ENCODE measurements around the gene TDRD7. TPM values are rescaled to one million over a fixed set of nuclear protein-coding genes. Genes with fewer than 3 reads are reported as not detected.
"Not testable (repeated sequence)": the region's sequence is repeated elsewhere in the genome, so short reads cannot be mapped to it uniquely, and the experiment has no call there.

Gene TDRD7
- total RNA-seq, 1 donor from 2014 or later: 8.8 TPM

DNA sequence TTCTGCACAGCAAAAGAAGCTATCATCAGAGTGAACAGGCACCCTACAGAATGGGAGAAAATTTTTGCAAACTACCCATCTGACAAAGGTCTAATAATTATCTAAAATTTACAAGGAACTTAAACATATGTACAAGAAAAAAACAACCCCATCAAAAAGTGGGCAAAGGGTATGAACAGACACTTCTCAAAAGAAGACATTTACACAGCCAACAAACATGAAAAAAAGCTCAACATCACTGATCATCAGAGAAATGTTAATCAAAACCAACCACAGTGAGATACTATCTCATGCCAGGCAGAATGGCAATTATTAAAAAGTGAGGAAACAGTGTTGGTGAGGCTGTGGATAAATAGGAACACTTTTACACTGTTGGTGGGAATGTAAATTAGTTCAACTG is 44.9 kb downstream of the TDRD7 start:
- ATAC-seq; DNase-seq; intact Hi-C loops (cut with micrococcal nuclease): not testable (repeated sequence)

DNA sequence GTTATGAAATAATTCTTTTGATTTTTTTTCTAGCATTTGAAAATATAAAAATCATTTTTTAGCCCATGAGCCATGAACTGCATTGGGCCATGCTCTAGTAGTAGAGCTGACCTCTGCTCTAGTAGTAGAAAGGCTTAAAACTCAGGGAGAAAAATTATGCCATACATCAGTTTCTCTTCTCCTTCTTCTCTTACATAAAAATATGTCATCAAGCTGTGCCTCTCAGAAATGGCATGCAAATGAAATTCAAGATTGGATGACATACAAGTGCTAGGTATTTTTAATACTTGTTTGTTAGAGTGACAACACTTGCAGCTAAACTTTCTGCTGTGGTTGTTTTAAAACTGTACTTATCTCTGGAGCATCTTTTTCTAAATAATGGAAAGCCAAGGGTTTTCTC is 47.4 kb downstream of the TDRD7 start:
- ATAC-seq (no peak), DNase-seq (no peak)
- intact Hi-C loops (cut with micrococcal nuclease): no loop called here

DNA sequence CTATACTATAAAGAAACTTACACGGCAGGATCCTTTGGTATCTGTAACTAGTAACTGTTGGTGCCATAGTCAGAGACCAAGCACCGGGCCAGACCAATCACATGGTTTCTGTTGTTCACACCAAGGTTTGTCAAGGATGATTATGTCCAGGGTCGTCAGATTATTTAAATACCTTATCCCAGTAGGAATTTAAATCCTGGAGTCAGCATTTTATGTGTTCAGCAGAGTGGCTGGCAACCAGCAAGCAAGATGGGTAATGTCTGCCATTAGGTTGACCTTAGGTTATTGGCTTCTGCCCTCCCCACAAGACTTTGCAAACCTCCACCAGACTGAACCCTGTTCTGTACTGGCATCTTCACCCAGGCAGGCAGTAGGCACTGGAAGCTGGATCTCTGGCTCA is 50.3 kb downstream of the TDRD7 start:
- no peak for DNase-seq
- intact Hi-C loops (cut with micrococcal nuclease): no loop called here
- no peak for ATAC-seq

DNA sequence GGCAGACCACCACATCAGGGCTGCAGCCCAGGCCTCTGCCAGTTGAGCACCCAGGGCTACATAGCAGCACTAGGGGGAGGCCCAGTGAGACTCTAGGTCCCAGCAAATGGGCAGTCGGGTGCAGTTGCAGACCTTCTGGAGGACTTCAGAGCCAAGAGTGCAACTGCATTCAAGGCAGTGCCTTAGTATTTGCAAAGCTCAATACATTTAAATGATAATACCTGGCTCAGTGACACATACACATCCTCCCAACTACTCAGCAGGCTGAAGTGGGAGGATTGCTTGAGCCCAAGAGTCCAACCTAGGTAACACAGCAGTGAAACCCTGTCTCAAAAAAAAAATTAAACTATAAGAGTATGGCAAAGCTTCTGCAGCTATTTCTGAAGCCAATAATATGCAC is 51.0 kb downstream of the TDRD7 start:
- no peak for ATAC-seq
- intact Hi-C loops (cut with micrococcal nuclease): no loop called here
- no peak for DNase-seq

DNA sequence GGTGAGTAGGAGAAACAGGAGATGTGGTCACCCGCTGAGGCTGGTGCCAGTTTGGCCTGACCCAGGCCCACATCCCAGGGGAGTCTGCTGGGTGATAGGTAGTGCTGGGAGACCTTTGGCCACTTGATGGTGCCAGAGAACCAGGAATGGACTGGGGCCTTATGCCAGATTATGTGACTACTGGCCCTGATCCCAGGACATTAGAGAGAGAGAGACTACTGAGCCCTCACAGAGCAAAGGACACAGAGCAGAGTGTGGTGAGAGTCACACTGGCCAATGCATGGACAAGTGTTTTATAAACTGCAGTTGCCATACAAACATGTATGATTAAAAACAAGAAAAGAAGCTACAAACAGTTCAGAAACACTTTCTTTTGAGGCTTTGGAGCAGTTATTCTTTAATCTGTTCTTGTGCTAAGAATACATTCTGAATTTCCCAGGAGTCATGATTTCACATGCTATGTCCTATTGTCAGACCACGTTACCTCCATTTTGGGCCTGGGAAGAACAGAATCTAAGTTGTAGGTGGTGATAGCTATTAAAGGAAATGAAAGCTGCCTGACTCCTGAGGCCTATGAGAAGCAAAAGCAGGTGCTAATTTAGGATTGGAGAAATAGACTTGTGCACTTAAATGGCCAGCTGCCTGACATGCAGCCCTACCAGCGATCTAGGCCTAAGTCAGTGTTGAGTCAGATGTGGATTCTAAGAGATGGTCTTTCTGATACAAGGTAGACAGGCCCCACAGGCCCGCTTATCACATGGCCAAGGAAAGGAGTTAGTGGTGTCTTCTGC is 57.0 kb downstream of the TDRD7 start:
- peak; percentile 98 for ATAC-seq

DNA sequence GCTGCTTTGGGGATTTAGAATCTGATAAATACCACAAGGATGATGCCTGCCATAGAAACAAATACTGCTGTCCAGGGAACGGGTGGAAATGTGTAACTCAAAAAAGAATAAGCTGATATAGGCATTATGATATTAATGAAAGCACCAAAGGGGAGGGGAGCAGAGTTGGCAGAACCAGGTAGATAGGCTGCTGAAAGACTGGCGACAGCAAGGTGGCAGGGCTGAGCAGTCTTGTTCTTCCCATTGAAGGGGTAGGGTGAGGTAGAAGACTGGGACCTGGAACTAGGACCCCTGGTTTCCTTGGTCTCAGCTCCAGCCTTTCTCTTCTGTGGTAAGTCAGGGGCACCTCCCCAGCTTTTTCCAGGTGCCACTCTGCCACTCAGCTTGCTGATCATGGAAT is 58.2 kb downstream of the TDRD7 start:
- intact Hi-C loops (cut with micrococcal nuclease): loop anchor here (5.0 kb wide), 1 partner anchor 132 kb away; no protein-coding TSS in a partner anchor
- peak; percentile 62 for ATAC-seq
- DNase-seq: no peak

More for the DNA sequence above, 57.0 kb downstream of the TDRD7 start:
- DNase-seq: peak; percentile 67
- intact Hi-C loops (cut with micrococcal nuclease): loop anchor here (5.0 kb wide), 1 partner anchor 148 kb away; no protein-coding TSS in a partner anchor

DNA sequence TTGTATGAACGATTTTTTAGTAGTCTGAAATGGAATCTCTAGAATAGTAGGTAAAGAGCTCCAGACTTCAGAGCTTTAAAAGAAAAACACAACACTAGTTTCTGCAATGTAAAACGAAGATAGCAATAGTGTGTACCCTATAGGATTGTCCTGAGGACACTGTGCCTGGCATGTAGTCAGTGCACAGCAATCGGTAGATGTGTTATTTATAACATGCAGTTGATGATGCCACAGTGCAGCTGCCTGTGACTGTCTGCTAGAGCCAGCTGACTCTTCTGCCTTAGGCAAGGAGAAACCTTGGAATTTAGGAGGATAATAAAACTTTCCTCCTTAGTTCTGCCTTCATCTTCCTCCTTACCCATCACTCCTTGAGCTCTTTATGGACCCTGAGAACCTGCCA is 61.8 kb downstream of the TDRD7 start:
- ATAC-seq: peak; percentile 62
- no peak for DNase-seq
- intact Hi-C loops (cut with micrococcal nuclease): loop anchor here (5.0 kb wide), 1 partner anchor 129 kb away; no protein-coding TSS in a partner anchor

DNA sequence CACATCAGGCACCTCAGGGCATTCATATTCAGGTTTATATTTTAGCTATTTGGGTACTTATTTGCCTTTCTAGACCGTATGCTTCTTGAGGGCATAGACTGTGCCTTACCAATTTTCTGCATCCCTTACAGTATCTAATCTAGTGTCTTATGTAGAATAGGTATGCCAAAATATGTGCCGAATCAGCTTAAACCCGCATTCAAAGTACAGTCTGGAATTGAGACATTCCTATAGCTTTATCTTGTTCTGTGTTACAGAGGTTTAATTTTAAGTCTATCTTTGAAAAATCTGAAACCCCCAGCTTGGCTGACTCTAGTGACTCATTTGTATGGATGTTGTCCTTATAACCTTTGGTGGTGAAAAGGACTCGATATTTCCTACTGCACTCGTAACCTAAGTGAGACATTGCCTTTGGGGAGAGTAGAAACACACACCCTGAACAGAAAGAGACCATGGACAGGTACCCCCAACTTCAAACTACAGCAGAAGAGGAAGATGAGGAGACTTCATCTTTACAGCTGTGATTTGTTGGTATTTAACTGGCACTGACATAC is 62.6 kb downstream of the TDRD7 start:
- intact Hi-C loops (cut with micrococcal nuclease): loop anchor here (5.0 kb wide), 1 partner anchor 128 kb away; no protein-coding TSS in a partner anchor
- DNase-seq (no peak), ATAC-seq (no peak)

DNA sequence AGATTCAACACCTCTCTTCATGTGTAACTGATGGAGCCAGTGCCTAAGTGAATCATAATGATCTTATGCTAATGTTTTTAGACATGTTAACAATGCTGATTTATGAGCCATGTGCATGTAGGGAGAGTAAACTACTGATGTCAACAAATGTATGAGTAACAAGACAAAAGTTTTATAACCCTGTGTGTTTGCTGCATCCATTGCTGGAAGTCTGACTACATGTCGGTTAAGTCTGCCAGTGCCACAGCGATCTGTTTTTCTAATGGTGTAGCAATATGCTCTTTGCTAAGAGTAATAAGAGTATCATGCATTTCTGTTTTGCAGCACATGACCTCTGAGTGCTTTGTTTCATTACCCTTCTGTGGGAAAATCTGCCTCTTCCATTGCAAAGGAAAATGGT is 63.2 kb downstream of the TDRD7 start:
- ATAC-seq (no peak), DNase-seq (no peak)
- intact Hi-C loops (cut with micrococcal nuclease): no loop called here

DNA sequence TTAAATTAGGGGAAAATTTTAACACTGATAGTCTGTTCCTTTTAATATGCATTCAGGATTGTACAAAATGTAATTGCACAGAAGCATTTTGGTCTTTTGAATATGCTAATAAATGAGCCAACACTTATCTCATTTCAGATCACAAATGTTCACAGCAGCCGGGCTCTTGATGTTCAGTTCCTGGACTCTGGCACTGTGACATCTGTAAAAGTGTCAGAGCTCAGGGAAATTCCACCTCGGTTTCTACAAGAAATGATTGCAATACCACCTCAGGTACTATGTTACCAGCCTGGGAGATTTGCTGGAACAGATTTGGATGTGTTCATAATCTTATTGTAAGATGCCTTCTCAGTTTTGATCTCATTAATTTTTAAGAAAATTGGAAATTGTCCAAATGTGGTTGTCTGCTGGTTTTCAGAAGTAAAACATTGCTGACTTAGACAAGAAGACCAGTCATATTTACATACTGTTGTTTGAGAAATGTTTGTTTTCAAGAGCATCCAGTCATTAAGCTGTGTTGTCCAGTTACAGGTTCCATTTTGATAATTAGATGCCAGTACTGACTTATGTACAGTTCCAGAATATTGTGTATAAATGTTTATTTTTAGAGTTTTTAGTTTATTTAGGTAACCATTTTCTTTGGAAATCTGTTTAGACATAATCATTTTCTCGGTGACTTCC is 66.5 kb downstream of the TDRD7 start:
- ATAC-seq (no peak), DNase-seq (no peak)
- intact Hi-C loops (cut with micrococcal nuclease): no loop called here

DNA sequence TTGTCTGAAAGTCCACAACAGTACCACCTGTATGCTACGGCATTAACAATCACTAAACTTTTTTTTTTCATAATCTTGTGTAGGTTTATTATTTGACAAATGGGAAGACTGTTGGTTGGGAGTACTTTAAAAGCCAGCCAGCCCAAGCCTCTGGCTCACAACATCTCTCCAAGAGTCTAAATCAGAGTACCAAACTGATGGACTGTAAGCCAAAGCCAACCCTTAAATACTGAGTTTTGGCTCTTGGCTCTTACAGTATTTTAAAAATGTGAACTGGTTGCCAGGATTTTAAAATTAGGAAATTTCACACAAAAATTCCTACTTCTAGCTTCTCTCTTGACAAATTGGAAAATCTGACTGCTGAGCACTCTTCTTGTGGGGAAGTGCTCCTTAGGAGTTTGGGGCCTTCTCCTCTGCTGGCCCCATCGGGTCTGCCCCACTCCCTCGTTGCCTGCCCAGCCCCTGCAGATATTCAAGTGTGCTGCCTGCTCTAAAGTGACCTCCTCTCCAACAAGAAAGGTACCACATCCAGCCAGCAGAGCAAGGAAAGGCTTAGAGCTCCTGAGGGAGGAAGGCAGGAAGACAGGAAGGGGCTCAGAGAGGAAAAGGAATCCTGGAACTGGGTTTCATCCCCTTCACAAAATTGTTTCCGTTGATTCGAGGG is 67.7 kb downstream of the TDRD7 start:
- intact Hi-C loops (cut with micrococcal nuclease): no loop called here
- DNase-seq (no peak), ATAC-seq (no peak)

DNA sequence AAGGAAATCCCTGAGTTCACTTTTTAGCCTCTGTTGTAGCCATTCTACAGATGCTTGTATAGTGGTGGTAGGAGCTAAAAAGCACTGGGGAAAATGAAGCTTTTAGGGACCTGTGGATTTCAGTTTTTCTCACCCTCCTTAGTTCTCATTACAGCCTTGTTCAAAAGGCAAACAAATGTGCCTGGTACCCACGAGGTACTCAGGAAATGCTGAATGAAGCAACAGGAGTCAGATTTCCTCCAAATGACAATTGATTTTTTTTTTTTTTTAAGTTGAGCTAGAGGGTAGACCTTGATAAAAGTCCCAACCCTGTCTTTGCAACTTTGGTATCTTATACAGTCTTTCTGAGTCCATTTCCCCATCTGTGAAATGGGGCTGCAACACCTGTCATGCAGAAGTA is 68.3 kb downstream of the TDRD7 start:
- intact Hi-C loops (cut with micrococcal nuclease): no loop called here
- no peak for ATAC-seq

DNA sequence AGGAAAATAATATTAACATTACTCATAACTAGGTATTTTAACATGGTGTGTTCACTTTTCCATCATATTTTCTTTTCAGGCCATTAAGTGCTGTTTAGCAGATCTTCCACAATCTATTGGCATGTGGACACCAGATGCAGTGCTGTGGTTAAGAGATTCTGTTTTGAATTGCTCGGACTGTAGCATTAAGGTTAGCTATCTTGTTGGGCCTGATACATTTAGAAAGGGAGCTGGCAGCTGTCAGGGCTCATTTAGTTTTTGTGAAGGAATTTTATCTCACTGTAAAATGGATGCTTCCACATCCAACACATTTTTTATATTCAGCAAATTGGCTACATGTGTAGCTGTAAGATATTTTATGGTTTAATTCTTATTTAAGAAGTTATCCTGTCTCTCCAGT is 68.9 kb downstream of the TDRD7 start:
- no peak for ATAC-seq
- no peak for DNase-seq
- intact Hi-C loops (cut with micrococcal nuclease): no loop called here

More for the DNA sequence above, 68.3 kb downstream of the TDRD7 start:
- no peak for DNase-seq

DNA sequence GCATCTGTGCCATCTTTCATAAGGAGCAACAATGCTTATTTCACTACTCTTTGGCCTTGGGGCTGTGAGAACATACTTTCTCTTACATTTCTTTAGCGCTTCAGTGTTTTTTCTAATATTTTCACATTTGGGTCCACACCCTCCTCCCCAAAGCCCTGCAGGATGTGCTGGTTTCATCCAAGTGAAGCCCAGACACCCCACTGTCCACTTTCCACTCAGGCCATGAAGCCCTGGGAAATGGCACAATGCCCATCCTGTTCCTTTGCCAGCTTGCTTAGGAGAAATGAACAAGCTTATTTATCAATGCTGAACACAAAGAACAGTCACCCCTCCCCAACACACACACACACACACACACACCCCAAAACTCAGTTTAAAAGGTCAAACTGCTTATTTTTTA is 72.2 kb downstream of the TDRD7 start:
- intact Hi-C loops (cut with micrococcal nuclease): no loop called here
- ATAC-seq (peak; percentile 12), DNase-seq (peak; percentile 30)

DNA sequence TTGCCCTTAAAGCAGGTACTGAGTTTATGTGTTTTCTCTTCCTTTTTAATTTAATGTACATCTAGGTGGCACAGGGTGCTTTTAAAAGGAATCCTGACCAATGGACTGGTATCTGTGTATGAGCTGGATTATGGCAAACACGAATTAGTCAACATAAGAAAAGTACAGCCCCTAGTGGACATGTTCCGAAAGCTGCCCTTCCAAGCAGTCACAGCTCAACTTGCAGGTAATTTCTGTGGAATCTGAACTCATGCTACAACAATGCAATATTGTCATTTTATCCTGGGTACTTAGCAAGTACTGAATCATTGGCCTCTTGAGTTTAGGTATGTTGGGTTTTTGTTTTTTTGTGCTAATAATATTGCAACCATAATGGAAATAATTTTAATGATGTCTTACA is 75.2 kb downstream of the TDRD7 start:
- intact Hi-C loops (cut with micrococcal nuclease): no loop called here
- DNase-seq (no peak), ATAC-seq (no peak)

DNA sequence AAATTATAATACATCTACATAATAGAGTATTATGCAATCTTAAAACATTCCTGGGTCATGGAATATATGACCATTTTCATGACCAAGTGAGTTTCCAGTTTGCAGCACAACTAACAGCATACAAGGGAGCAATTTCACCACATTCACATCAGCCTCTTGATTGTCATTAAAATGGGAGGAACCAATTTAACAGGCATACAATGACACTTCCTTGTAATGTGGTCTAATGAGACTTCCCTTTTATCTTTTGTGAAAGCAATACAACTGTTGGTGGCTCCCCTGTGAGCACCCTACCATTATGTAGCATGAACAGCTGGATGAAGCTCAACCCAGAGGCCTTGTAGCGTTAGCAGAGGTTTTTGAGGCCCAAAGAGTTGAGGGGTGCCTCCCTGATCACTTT is 76.0 kb downstream of the TDRD7 start:
- ATAC-seq: no peak
- intact Hi-C loops (cut with micrococcal nuclease): no loop called here
- no peak for DNase-seq

DNA sequence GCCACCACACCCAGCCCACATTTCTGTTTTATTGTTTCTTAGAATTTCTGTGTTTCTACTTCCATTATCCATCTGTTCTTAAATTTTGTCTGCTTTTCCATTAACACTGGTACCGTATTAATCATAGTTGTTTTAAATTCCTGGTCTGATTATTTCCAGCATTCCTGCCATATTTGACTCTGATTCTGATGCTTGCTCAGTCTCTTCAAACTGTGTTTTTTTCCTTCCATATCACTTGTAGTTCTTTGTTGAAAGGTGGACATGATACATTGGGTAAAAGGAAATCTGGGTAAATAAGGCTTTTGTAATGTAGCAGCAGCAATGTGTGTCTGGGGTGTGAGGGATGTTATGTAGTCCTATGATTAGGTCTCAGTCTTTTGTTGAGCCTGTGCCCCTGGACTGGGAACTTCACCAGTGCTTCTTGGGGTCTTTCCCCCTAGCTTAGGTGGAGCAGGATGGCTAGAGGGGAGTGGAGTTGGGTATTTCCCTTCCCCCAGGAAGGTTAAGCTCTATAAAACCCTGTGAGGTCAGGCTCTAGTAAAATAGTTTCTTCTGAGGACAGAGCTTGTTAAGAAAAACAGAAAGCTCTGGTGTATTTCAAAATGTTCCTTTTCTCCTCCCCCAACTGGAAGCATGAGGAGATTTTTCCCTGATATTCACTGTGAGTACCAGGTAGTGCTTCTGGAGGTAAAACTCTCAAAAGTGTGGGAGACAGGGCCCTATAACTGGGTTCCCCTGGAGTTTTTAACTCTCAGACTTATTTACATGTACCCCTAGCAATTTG is 79.5 kb downstream of the TDRD7 start:
- intact Hi-C loops (cut with micrococcal nuclease): no loop called here
- ATAC-seq: no peak
- DNase-seq: no peak

DNA sequence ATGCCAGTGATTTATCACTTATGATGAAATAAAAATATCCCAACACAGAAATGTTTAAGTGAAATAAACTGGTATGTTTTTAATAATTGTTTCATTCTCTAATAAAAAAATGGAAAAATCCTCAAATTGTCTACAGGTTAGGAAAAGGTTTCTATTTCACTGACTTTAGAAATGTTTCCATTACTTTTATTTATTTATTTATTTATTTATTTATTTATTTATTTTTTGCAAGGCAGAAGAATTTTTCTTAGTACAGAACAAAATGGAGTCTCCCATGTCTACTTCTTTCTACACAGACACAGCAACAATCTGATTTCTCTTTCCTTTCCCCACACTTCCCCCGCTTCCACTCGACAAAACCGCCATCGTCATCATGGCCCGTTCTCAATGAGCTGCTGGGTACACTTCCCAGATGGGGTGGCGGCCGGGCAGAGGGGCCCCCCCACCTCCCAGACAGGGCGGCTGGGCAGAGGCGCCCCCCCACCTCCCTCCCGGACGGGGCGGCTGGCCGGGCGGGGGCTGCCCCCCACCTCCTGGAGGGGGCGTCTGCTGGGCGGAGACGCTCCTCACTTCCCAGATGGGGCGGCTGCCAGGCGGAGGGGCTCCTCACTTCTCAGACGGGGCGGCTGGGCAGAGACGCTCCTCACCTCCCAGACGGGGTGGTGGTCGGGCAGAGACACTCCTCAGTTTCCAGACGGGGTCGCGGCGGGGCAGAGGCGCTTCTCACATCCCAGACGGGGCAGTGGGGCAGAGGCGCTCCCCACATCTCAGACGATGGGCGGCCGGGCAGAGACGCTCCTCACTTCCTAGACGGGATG is 85.9 kb downstream of the TDRD7 start:
- intact Hi-C loops (cut with micrococcal nuclease); ATAC-seq; DNase-seq: not testable (repeated sequence)
